ENCODE data around the gene UBTD2. TPM values are rescaled to one million over a fixed set of nuclear protein-coding genes. Genes with fewer than 3 reads are reported as not detected.
A peak's percentile ranks its signal among the peaks of the same experiment; 100 is the strongest.

UBTD2 gene
- polyA plus RNA-seq, 3 donors: 2.3 to 3.2 (median 2.6) TPM

GRCh38 chr5:172285226-172286143 is 1.9 kb upstream of the UBTD2 start:
- Histone ChIP-seq H3K4me2 (replicated peaks; ENCODE audit: extremely low read depth, low read length, poor library complexity, severe bottlenecking) (peak overlapping the region; percentile 98), H3K79me2 (ENCODE audit: insufficient read depth, low read length) (peaks cover 25% of the 10 kb centered on the region), H3K4me3 (replicated peaks in 1 of 3; ENCODE audit: low read depth in 2 of 3, low read length in 3 of 3) (peak overlapping the region in 1 of 3 experiments; percentile 83), H3K9ac (ENCODE audit: insufficient read depth, low read length, poor library complexity, severe bottlenecking) (no peak overlapping the region), H4K20me1 (ENCODE audit: insufficient read depth, low read length) (peaks cover 21% of the 10 kb centered on the region), H3K4me1 (ENCODE audit: control insufficient read depth in 1 of 2, insufficient read depth in 2 of 2, low read length in 2 of 2) (peaks cover 15 to 33% of the 10 kb centered on the region in 2 donors), H3K27ac (ENCODE audit: low read depth in 1 of 2, low read length in 2 of 2) (no peak overlapping the region), H3K27me3 (ENCODE audit: control insufficient read depth in 2 of 2, insufficient read depth in 2 of 2, low read length in 2 of 2) (peaks cover 2 to 12% of the 10 kb centered on the region in 2 donors), H3K9me3 (replicated peaks in 1 of 2; ENCODE audit: control insufficient read depth in 1 of 2, insufficient read depth in 1 of 2, low read length in 2 of 2) (no peaks in the 10 kb centered on the region), H2AFZ (ENCODE audit: insufficient read depth, low read depth, low read length, poor library complexity, severe bottlenecking) (no peak overlapping the region), H3K36me3 (replicated peaks in 1 of 2; ENCODE audit: control insufficient read depth in 1 of 2, insufficient read depth in 2 of 2, low read length in 2 of 2) (no peaks in the 10 kb centered on the region)
- peaks cover 21% of the 10 kb centered on the region for H3K4me1 Mint-ChIP-seq
- peaks cover 0 to 2% of the 10 kb centered on the region in 2 donors for H3K36me3 Mint-ChIP-seq
- H3K27me3 Mint-ChIP-seq (ENCODE audit: low read depth in 3 of 3): peaks cover 9 to 23% (median 14%) of the 10 kb centered on the region in 3 donors
- intact Hi-C loops (cut with micrococcal nuclease): loop anchor here in 1 of 2 donors (10.0 kb wide), 1 partner anchor 181 kb away; no protein-coding TSS in a partner anchor
- H3K9me3 Mint-ChIP-seq: peaks cover 0 to 2% (median 0%) of the 10 kb centered on the region in 7 donors
- no peak for DNase-seq
- H3K27ac Mint-ChIP-seq: peak overlapping the region in 1 of 7 donors; percentile 35
- no peak for TF ChIP-seq CTCF (IDR thresholded peaks at IDR 0.05)
- peak overlapping the region in 1 of 2 donors; percentile 92 for H3K4me3 Mint-ChIP-seq
- WGBS (ENCODE audit: insufficient coverage): 84% methylated on average over 7 of the region's 15 CpGs

GRCh38 chr5:172284611-172284980 is 1.0 kb upstream of the UBTD2 start:
- Histone ChIP-seq H3K9ac (ENCODE audit: insufficient read depth, low read length, poor library complexity, severe bottlenecking) (peak overlapping the region; percentile 78), H3K36me3 (replicated peaks in 1 of 2; ENCODE audit: control insufficient read depth in 1 of 2, insufficient read depth in 2 of 2, low read length in 2 of 2) (no peaks in the 10 kb centered on the region), H3K4me2 (replicated peaks; ENCODE audit: extremely low read depth, low read length, poor library complexity, severe bottlenecking) (peak overlapping the region; percentile 98), H2AFZ (ENCODE audit: insufficient read depth, low read depth, low read length, poor library complexity, severe bottlenecking) (peak overlapping the region; percentile 89), H3K9me3 (replicated peaks in 1 of 2; ENCODE audit: control insufficient read depth in 1 of 2, insufficient read depth in 1 of 2, low read length in 2 of 2) (no peaks in the 10 kb centered on the region), H3K27me3 (ENCODE audit: control insufficient read depth in 2 of 2, insufficient read depth in 2 of 2, low read length in 2 of 2) (peaks cover 2 to 12% of the 10 kb centered on the region in 2 donors), H3K4me3 (replicated peaks in 1 of 3; ENCODE audit: low read depth in 2 of 3, low read length in 3 of 3) (peak overlapping the region; percentile 53 to 95 (median 83)), H4K20me1 (ENCODE audit: insufficient read depth, low read length) (peaks cover 25% of the 10 kb centered on the region), H3K79me2 (ENCODE audit: insufficient read depth, low read length) (peaks cover 34% of the 10 kb centered on the region), H3K27ac (ENCODE audit: low read depth in 1 of 2, low read length in 2 of 2) (peak overlapping the region in 1 of 2 donors; percentile 24), H3K4me1 (ENCODE audit: control insufficient read depth in 1 of 2, insufficient read depth in 2 of 2, low read length in 2 of 2) (peaks cover 15 to 33% of the 10 kb centered on the region in 2 donors)
- peaks cover 21% of the 10 kb centered on the region for H3K4me1 Mint-ChIP-seq
- no peak for TF ChIP-seq CTCF (IDR thresholded peaks at IDR 0.05)
- intact Hi-C loops (cut with micrococcal nuclease): loop anchor here (5.0 to 10.0 kb wide), 3 partner anchors 97 to 277 kb away; partner anchors contain the start of genes STK10 (in 2 of the 2) and FBXW11 (in 1 of the 2)
- peaks cover 9 to 21% (median 14%) of the 10 kb centered on the region in 3 donors for H3K27me3 Mint-ChIP-seq (ENCODE audit: low read depth in 3 of 3)
- peak overlapping the region; percentile 88 to 92 for H3K4me3 Mint-ChIP-seq
- peaks cover 0 to 2% of the 10 kb centered on the region in 2 donors for H3K36me3 Mint-ChIP-seq
- DNase-seq: no peak
- peak overlapping the region in 5 of 7 donors; percentile 57 to 93 (median 60) for H3K27ac Mint-ChIP-seq
- WGBS (ENCODE audit: insufficient coverage): 0% methylated on average over 3 of the region's 11 CpGs
- H3K9me3 Mint-ChIP-seq: peaks cover 0 to 2% (median 0%) of the 10 kb centered on the region in 7 donors

Data from CD14-positive monocyte (primary cell).